ENCODE results near the gene S100PBP.

Gene S100PBP

GRCh38 chr1:32770221-32770731 lies 47.2 kb upstream of the S100PBP start:
- Histone ChIP-seq H3K9me2 (replicated peaks; ENCODE audit: insufficient read depth, low read length) (no peaks in the 10 kb centered on the region), H2AFZ (ENCODE audit: low read length) (no peak overlapping the region), H3K4me3 (ENCODE audit: low read length) (no peak overlapping the region), H3K36me3 (replicated peaks; ENCODE audit: insufficient read depth, low read length) (0 out of 2 replicates have a peak, but pooled peaks cover 1% of the 10 kb centered on the region), H3K4me1 (ENCODE audit: low read length) (no peaks in the 10 kb centered on the region), H3K27me3 (replicated peaks; ENCODE audit: insufficient read depth, low read length) (no peaks in the 10 kb centered on the region), H4K20me1 (ENCODE audit: insufficient read depth, low read length) (0 out of 2 replicates have a peak, but pooled peaks cover 4% of the 10 kb centered on the region), H3F3A (ENCODE audit: insufficient read depth, low read length) (peaks cover 17% of the 10 kb centered on the region), H3K4me2 (ENCODE audit: low read depth, low read length) (no peak overlapping the region), H3K9me3 (replicated peaks; ENCODE audit: insufficient read depth, low read length) (no peaks in the 10 kb centered on the region), H3K9ac (ENCODE audit: low read length) (no peak overlapping the region), H3K79me2 (ENCODE audit: low read length) (no peaks in the 10 kb centered on the region), H3K27ac (ENCODE audit: low read length) (no peak overlapping the region)
- TF ChIP-seq EZH2 (optimal IDR thresholded peaks at IDR 0.05; ENCODE audit: low read depth, low read length): no peak
- TF ChIP-seq EZH2phosphoT487 (IDR thresholded peaks at IDR 0.05; ENCODE audit: low read length): no peak
- TF ChIP-seq, protein P1, sequence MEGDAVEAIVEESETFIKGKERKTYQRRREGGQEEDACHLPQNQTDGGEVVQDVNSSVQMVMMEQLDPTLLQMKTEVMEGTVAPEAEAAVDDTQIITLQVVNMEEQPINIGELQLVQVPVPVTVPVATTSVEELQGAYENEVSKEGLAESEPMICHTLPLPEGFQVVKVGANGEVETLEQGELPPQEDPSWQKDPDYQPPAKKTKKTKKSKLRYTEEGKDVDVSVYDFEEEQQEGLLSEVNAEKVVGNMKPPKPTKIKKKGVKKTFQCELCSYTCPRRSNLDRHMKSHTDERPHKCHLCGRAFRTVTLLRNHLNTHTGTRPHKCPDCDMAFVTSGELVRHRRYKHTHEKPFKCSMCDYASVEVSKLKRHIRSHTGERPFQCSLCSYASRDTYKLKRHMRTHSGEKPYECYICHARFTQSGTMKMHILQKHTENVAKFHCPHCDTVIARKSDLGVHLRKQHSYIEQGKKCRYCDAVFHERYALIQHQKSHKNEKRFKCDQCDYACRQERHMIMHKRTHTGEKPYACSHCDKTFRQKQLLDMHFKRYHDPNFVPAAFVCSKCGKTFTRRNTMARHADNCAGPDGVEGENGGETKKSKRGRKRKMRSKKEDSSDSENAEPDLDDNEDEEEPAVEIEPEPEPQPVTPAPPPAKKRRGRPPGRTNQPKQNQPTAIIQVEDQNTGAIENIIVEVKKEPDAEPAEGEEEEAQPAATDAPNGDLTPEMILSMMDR (IDR thresholded peaks at IDR 0.05; ENCODE audit: low read length): no peak
- no peak for DNase-seq

- H3K4me1 ChIP-seq (ENCODE audit: low read length): no peaks in the 10 kb centered on the region
- H3K4me3 ChIP-seq (ENCODE audit: low read length): no peak overlapping the region
- no peaks in the 10 kb centered on the region for H3K27me3 ChIP-seq (replicated peaks; ENCODE audit: insufficient read depth, low read length)
- H3K9ac ChIP-seq (ENCODE audit: low read length): no peak overlapping the region
- peaks cover 20% of the 10 kb centered on the region for H3F3A ChIP-seq (ENCODE audit: insufficient read depth, low read length)
- H3K4me2 ChIP-seq (ENCODE audit: low read depth, low read length): no peak overlapping the region
- TF ChIP-seq, protein P1 (IDR thresholded peaks at IDR 0.05; ENCODE audit: low read length): no peak
- no peak for TF ChIP-seq EZH2phosphoT487 (IDR thresholded peaks at IDR 0.05; ENCODE audit: low read length)
- TF ChIP-seq EZH2 (optimal IDR thresholded peaks at IDR 0.05; ENCODE audit: low read depth, low read length): no peak
- 0 out of 2 replicates have a peak, but pooled peaks cover 3% of the 10 kb centered on the region for H3K36me3 ChIP-seq (replicated peaks; ENCODE audit: insufficient read depth, low read length)
- no peak overlapping the region for H2AFZ ChIP-seq (ENCODE audit: low read length)
- no peaks in the 10 kb centered on the region for H3K9me3 ChIP-seq (replicated peaks; ENCODE audit: insufficient read depth, low read length)
- H3K9me2 ChIP-seq (replicated peaks; ENCODE audit: insufficient read depth, low read length): no peaks in the 10 kb centered on the region
- 0 out of 2 replicates have a peak, but pooled peaks cover 4% of the 10 kb centered on the region for H4K20me1 ChIP-seq (ENCODE audit: insufficient read depth, low read length)
- DNase-seq: no peak
- H3K79me2 ChIP-seq (ENCODE audit: low read length): no peaks in the 10 kb centered on the region
- no peak overlapping the region for H3K27ac ChIP-seq (ENCODE audit: low read length)
Measured at GRCh38 chr1:32770741-32771548, 46.5 kb upstream of the S100PBP start.

- no peak for TF ChIP-seq EZH2 (optimal IDR thresholded peaks at IDR 0.05; ENCODE audit: low read depth, low read length)
- TF ChIP-seq, protein P1 (IDR thresholded peaks at IDR 0.05; ENCODE audit: low read length): no peak
- no peak for TF ChIP-seq EZH2phosphoT487 (IDR thresholded peaks at IDR 0.05; ENCODE audit: low read length)
- no peak for DNase-seq
- H2AFZ ChIP-seq (ENCODE audit: low read length): no peak overlapping the region
- no peaks in the 10 kb centered on the region for H3K4me1 ChIP-seq (ENCODE audit: low read length)
- H3K4me2 ChIP-seq (ENCODE audit: low read depth, low read length): no peak overlapping the region
- no peaks in the 10 kb centered on the region for H3K27me3 ChIP-seq (replicated peaks; ENCODE audit: insufficient read depth, low read length)
- peaks cover 20% of the 10 kb centered on the region for H3F3A ChIP-seq (ENCODE audit: insufficient read depth, low read length)
- 0 out of 2 replicates have a peak, but pooled peaks cover 4% of the 10 kb centered on the region for H4K20me1 ChIP-seq (ENCODE audit: insufficient read depth, low read length)
- H3K9me3 ChIP-seq (replicated peaks; ENCODE audit: insufficient read depth, low read length): no peaks in the 10 kb centered on the region
- no peaks in the 10 kb centered on the region for H3K79me2 ChIP-seq (ENCODE audit: low read length)
- 0 out of 2 replicates have a peak, but pooled peaks cover 3% of the 10 kb centered on the region for H3K36me3 ChIP-seq (replicated peaks; ENCODE audit: insufficient read depth, low read length)
- H3K9me2 ChIP-seq (replicated peaks; ENCODE audit: insufficient read depth, low read length): no peaks in the 10 kb centered on the region
- H3K4me3 ChIP-seq (ENCODE audit: low read length): no peak overlapping the region
- no peak overlapping the region for H3K9ac ChIP-seq (ENCODE audit: low read length)
- no peak overlapping the region for H3K27ac ChIP-seq (ENCODE audit: low read length)
Measured at GRCh38 chr1:32771561-32772280, 45.7 kb upstream of the S100PBP start.
